SH-SY5Y (cell line): ENCODE data around the gene EDN1.

Experiments
- GATA2 ChIP-seq: IDR thresholded peaks from 2 replicates; pipeline ENCODE4 v1.6.1; 2011; ENCODE audit warnings: mild to moderate bottlenecking, low read depth, low read length
- GATA3 ChIP-seq: IDR thresholded peaks from 2 replicates; pipeline ENCODE4 v1.6.1; 2011; ENCODE audit warnings: low read depth, mild to moderate bottlenecking, low read length, moderate library complexity

The EDN1 gene

DNA sequence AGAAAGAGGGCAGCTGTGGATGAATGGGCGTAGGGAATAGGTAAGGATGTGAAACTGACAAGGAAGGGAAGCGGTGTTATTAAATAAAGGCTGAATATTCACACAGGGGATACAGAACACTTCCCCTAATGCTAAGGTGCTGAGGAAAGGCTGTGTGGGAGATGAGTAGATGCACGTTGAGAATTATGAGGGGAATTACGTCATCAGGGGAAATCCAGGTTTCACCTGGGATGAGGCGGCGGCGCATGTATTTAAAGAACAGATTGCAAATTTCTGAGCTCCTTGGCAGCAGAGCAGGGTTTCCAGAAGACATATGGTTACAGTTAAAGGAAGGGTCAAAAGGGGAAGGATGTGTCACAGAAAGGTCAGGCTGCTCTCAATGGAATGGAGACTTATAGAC, 28.7 kb upstream of the EDN1 start:
- TF ChIP-seq GATA2 (no peak), GATA3 (no peak)

DNA sequence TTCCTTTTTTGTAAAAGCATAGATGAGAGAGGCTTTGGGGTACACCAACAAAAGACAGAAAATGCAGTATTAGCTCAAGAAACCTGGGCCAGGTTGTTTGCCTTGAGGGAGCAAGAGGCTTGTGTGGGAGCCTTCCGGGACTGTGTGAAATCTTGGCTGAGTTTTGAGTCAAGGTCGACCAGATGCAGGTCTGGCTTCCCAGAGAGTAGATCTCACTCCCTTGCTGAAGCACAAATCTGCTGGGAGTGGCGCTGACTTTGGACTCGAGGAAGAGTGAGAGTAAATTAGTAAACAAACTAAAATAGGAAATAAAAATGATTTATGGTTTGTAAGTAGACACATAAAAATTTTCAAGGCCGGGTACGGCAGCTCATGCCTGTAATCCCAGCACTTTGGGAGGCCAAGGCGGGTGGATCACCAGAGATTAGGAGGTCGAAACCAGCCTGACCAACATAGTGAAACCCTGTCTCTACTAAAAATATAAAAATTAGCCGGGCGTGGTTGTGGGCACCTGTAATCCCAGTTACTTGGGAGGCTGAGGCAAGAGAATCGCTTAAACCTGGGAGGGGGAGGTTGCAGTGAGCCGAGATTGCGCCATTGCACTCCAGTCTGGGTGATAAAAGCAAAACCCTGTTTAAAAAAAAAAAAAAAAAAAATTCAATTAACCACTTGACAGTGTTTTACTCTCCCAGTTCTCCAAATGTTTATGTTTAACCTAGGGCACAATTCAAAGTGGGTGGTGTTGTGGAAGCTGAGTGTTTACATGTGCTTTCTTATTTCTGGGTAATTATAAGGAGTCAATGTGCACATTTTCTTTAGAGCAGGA, 27.7 kb upstream of the EDN1 start:
- TF ChIP-seq GATA2 (no peak), GATA3 (no peak)

GRCh38 chr6:12263403-12263802, 26.8 kb upstream of the EDN1 start:
- no peak for TF ChIP-seq GATA3
- no peak for TF ChIP-seq GATA2

DNA sequence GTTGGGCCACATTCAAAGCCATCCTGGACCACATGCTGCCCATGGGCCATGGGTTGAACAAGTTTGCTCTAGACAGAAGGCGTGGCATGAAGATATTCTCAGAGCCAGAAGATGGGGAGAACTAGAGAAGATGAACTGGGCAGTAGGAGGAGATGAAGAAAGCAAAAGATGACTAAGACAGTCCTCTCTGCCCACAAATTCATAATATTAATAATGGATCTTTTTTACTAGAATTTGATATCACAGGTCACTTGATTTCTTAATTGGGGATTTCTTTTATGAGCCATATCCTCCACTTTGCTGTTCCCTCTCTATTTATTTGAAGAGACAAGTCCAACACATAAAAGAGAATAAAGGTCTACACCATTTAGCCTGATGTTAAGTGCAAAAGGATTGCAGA, 25.5 kb upstream of the EDN1 start:
- no peak for TF ChIP-seq GATA3
- no peak for TF ChIP-seq GATA2

DNA sequence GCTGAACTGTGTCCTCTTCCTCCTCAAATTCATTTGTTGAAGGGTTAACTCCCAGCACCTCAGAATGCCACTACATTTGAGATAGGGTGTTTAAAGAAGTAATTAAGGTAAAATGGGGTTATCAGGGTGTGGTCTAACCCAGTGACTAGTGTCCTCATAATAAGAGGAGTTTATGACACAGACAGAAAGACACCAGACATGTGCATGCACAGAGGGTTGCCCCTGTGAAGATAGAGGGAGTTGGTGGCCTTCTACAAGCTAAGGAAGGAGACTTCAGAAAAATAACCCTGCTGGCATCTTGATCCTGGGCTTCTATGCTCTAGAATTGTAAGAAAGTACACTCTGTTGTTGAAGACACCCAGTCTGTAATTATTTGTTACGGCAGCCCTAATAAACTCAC, 24.9 kb upstream of the EDN1 start:
- TF ChIP-seq GATA2 (no peak), GATA3 (no peak)

DNA sequence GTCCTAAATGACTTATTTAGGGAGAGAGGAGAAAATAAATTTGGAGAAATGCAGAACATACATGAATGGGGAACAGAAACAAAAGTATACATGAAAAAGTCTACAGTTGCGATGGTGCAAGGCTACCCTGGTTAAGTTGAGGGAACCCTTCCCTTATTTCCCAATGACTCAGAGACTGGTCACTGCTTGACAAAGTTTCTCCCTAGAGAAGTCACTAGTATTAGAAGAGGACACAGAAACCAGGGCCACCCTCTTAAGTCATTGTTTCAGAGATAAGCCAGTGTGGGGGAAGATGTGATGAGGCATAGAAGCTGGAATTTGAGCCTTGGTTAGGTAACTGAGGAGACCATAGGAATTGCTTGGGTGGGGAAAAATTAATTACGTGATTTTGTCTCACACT, 24.4 kb upstream of the EDN1 start:
- TF ChIP-seq GATA3 (no peak), GATA2 (no peak)

GRCh38 chr6:12266571-12266970, 23.6 kb upstream of the EDN1 start:
- TF ChIP-seq GATA3 (no peak), GATA2 (no peak)

GRCh38 chr6:12269110-12269509, 21.1 kb upstream of the EDN1 start:
- TF ChIP-seq GATA2 (no peak), GATA3 (no peak)

- TF ChIP-seq GATA2 (no peak), GATA3 (no peak)
These were observed 19.5 kb upstream of the EDN1 start for GRCh38 chr6:12270551-12271230.

DNA sequence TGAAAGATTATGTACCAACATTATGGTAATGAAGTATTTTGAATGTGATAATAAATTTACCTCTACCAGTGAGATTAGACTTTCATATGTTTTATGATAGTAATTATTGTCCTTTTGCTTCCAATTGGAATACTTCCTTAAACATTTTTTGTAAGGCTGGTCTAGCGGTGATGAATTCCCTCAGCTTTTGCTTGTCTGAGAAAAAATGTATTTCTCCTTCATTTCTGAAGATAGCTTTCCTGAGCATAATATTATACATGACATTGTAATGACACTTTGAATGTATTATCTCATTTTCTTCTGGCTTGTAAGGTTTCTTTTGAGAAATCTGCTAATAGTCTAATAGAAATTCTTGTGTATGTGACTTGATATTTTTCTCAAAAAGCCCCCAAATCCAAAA, 18.6 kb upstream of the EDN1 start:
- TF ChIP-seq GATA3: no peak
- TF ChIP-seq GATA2: no peak

- no peak for TF ChIP-seq GATA2
- TF ChIP-seq GATA3: no peak
These were observed 18.2 kb upstream of the EDN1 start for GRCh38 chr6:12271997-12272396.

- TF ChIP-seq GATA3 (no peak), GATA2 (no peak)
These were observed 15.1 kb upstream of the EDN1 start for GRCh38 chr6:12275107-12275506.

GRCh38 chr6:12276930-12277315, 13.2 kb upstream of the EDN1 start:
- TF ChIP-seq GATA3 (no peak), GATA2 (no peak)

DNA sequence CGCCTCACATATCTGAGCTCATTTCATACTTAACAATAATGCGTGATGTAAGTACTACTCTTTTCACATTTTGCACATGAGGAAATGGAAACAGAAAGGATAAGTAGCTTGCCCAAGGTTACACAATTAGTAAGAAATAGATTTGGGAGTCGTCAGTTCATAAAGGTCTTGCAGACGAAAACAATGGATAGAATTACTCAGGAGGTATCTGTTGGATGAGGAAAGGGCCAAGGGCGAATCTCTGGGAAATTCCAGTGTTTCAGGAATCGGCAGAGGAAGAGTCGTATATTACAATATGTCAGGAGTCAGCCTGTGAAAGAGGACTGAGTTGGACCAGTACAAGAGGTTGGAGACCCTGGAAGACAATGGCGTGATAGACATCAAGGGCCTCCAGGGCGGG, 12.8 kb upstream of the EDN1 start:
- TF ChIP-seq GATA3: no peak
- no peak for TF ChIP-seq GATA2

- TF ChIP-seq GATA3: no peak
- TF ChIP-seq GATA2: no peak
These were observed 11.2 kb upstream of the EDN1 start for GRCh38 chr6:12278915-12279314.

- TF ChIP-seq GATA3 (no peak), GATA2 (no peak)
These were observed 10.7 kb upstream of the EDN1 start for GRCh38 chr6:12279322-12280091.
